ENCODE data around the gene SNED1. TPM values are rescaled to one million over a fixed set of nuclear protein-coding genes. Genes with fewer than 3 reads are reported as not detected.
A peak's percentile ranks its signal among the peaks of the same experiment; 100 is the strongest.

The SNED1 gene
- total RNA-seq, 1 experiment from 2014 or later: 3.2 TPM

DNA sequence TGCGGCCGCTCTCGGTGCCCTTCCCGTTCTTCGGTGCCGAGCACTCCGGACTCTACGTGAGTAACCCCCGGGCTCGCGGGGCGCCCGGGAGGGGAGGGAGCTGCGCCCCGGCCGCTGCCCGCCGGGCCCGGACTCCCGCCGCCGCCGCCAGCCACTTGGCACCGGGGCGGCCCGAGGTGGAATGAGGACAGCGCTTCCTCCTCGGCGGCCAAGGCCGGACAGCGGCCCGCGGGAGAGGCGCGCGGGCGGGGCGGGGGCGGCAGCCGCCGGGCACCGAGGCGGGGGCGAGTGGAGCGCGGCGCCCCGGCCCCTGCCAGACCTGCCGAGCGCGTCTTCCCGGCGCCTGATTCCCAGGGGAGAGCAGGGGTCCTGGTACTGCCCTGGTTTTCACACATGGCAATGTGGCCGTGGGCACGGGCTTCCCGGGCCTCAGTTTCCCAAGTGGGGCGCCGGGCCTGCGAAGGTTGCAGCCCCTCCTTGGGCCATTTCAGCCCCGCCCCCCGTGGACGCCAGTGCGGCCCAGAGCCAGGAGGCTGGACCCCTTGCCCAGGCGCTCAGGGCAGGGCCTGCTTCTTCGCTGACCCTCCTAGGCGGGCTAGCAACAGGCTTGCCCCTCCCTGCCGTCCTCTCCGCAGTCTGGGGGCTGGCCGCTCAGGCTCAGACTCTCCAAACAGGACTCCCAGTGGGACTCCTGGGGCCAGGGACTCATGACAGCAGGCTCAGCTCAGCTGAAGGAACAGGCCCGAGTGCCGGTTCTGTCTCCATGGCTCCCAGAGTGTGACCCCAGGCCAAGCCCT, 775 bp downstream of the SNED1 start:
- H3K9me3 Mint-ChIP-seq: peaks cover 12% of the 10 kb centered on the region
- H3K4me3 Mint-ChIP-seq: peak overlapping the region; percentile 56
- ChIA-PET POLR2A (no interaction called here), CTCF (interaction anchor here (1.0 to 3.1 kb wide), 4 partner anchors 11 to 84 kb away, joined by 4 to 16 read pairs (median 6); no protein-coding TSS in a partner anchor)
- ATAC-seq (peak; percentile 2; the same call in 1 of the 2 replicates), DNase-seq (ENCODE audit: low spot score) (no peak)
- H3K27ac Mint-ChIP-seq: no peak overlapping the region
- no peak for TF ChIP-seq CBFB (CRISPR knock-in tag; IDR thresholded peaks at IDR 0.05; ENCODE audit: low read depth)
- TF ChIP-seq NFATC4 (CRISPR knock-in tag; IDR thresholded peaks at IDR 0.05): no peak
- TF ChIP-seq SOX15 (CRISPR knock-in tag; IDR thresholded peaks at IDR 0.05): no peak
- TF ChIP-seq ZNF263 (CRISPR knock-in tag; IDR thresholded peaks at IDR 0.05; ENCODE audit: low read depth): no peak
- no peak for TF ChIP-seq ZNF232 (CRISPR knock-in tag; IDR thresholded peaks at IDR 0.05)
- TF ChIP-seq HMGXB4 (CRISPR knock-in tag; IDR thresholded peaks at IDR 0.05): 0 out of 2 replicates have a peak, but pooled peaks have one; percentile 8
- TF ChIP-seq GABPB1 (CRISPR knock-in tag; IDR thresholded peaks at IDR 0.05): no peak
- no peaks in the 10 kb centered on the region for H3K4me1 Mint-ChIP-seq
- H3K27me3 Mint-ChIP-seq (ENCODE audit: low read depth): peaks cover 45% of the 10 kb centered on the region
- peaks cover 12% of the 10 kb centered on the region for H3K36me3 Mint-ChIP-seq

DNA sequence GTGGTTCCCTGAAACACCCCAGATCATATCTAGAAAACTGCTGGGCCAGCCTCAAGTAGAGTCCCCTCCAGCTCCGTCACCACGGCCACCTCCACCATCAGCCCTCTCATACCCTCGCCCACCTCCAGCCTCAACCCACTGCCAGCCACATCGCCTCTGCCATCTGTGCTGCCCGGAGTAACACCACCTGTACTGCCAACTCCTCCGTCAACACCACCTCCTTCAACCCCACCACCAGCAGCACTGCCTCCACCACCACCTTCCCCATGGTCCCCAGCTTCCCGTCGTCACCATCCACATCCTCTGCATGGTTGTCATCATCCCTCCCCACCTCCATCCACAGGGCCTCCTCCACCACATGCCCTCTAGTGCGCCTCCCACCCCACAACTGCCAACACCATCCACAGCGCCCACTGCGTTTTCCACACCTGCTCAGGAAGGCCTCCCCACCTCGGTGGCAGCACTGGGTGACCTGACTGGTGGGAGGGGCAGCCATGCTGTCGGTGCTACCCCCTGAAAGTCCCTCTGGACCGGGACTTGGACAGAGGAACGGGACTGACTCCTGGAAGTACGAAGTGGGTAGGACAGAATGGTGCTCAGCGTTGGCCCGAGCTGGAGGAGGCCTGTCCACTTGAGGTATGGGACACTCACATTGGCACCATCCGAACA, 1.6 kb downstream of the SNED1 start:
- Mint-ChIP-seq H3K36me3 (peaks cover 14% of the 10 kb centered on the region), H3K4me3 (peak overlapping the region; percentile 56), H3K27me3 (ENCODE audit: low read depth) (peaks cover 45% of the 10 kb centered on the region), H3K27ac (no peak overlapping the region), H3K4me1 (no peaks in the 10 kb centered on the region), H3K9me3 (peaks cover 17% of the 10 kb centered on the region)
- POLR2A ChIA-PET: no interaction called here
- ATAC-seq: no peak
- TF ChIP-seq NFE2L1 (CRISPR knock-in tag; IDR thresholded peaks at IDR 0.05): 0 out of 2 replicates have a peak, but pooled peaks have one; percentile 14
- no peak for TF ChIP-seq ELF4 (CRISPR knock-in tag; IDR thresholded peaks at IDR 0.05; ENCODE audit: low read depth)
- CTCF ChIA-PET: interaction anchor here (1.0 to 3.1 kb wide), 3 partner anchors 16 to 85 kb away, joined by 3 to 16 read pairs (median 4); no protein-coding TSS in a partner anchor
- no peak for DNase-seq (ENCODE audit: low spot score)

DNA sequence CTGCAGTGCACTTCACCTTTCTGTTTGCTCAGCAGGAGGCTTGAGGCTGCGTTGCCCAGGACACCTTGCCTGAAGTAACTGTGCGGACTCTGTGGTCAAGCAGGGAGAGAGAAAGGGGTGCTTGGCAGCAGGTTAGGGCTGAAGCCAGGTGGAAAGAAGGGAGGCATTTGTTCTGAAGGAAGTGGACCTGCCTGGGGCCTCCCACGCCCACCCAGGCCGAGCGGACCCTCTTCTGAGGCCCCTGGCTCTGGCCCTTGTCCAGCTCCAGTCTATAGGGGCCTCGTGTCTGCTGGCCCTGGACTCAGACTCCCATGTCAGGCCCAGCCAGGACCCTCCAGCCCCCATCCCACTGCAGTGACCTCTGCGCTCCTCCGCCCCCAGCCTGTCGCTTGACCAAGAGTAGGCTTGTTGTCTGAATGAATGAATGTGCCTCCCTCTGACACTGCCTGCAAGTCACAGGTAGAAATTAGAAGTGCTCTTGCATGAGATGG, 2.5 kb downstream of the SNED1 start:
- TF ChIP-seq NR1H2 (CRISPR knock-in tag; IDR thresholded peaks at IDR 0.05) (no peak), RORB (CRISPR knock-in tag; IDR thresholded peaks at IDR 0.05) (no peak), ZMAT4 (CRISPR knock-in tag; IDR thresholded peaks at IDR 0.05) (no peak), JAZF1 (CRISPR knock-in tag; IDR thresholded peaks at IDR 0.05) (no peak), JUN (CRISPR knock-in tag; IDR thresholded peaks at IDR 0.05) (no peak)
- ATAC-seq (no peak), DNase-seq (ENCODE audit: low spot score) (no peak)
- Mint-ChIP-seq H3K4me3 (no peak overlapping the region; the same call in 1 of the 2 replicates), H3K27ac (no peak overlapping the region; the same call in 1 of the 2 replicates), H3K9me3 (peaks cover 24% of the 10 kb centered on the region), H3K36me3 (peaks cover 21% of the 10 kb centered on the region), H3K27me3 (ENCODE audit: low read depth) (peaks cover 52% of the 10 kb centered on the region), H3K4me1 (no peaks in the 10 kb centered on the region)
- CTCF ChIA-PET: interaction anchor here (1.0 to 3.1 kb wide), 4 partner anchors 9 to 86 kb away, joined by 3 to 16 read pairs (median 3); no protein-coding TSS in a partner anchor
- POLR2A ChIA-PET: no interaction called here

DNA sequence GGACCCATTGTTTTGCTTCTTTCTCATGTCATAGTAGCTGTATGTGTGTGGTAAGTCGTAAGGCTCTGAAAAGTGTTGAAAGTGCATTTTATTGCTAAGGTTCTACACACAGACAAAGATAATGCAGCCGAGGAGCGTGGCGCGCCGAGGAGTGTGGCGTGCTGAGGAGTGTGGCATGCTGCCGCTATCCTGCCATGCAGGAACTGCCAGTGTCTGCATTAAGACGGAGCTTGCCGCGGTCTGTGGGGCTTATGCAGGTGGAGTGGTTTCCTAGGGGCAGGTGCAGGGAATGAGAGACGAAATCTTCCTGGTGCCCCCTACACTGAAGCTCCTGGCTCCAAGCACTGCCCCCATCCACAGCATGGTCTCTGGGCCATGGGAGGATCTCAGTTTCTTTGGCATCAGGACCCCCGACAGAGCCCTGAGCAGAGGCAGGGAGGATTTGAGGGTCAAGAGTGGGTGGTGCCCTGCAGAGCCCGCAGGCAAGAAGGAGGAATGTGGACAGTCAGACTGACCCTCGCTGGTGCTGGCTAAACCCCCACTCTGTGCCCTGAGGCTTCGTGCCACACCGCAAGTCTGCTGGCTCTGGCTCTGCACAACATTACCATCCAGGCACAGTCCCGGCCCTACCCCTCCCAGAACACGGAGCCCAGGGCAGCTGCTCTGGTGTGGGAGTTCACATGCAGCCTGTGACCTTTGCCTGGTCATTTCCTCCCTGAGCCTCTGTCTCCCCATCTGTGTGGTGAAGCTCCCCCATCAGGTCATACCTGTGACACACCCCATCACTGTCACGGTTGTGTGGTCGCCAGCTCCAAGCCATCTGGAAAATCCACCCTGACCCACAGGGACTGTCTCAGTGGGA, 3.2 kb downstream of the SNED1 start:
- ChIA-PET CTCF (interaction anchor here (0.6 to 3.1 kb wide), 5 partner anchors 8 to 87 kb away, joined by 3 to 16 read pairs (median 4); no protein-coding TSS in a partner anchor), POLR2A (no interaction called here)
- Mint-ChIP-seq H3K27ac (no peak overlapping the region), H3K9me3 (peaks cover 32% of the 10 kb centered on the region), H3K4me3 (no peak overlapping the region; the same call in 1 of the 2 replicates), H3K36me3 (peaks cover 28% of the 10 kb centered on the region), H3K4me1 (no peaks in the 10 kb centered on the region), H3K27me3 (ENCODE audit: low read depth) (peaks cover 54% of the 10 kb centered on the region)
- DNase-seq (ENCODE audit: low spot score) (no peak), ATAC-seq (no peak)
- no peak for TF ChIP-seq SMAD3 (CRISPR knock-in tag; IDR thresholded peaks at IDR 0.05; ENCODE audit: borderline replicate concordance)
- no peak for TF ChIP-seq FOXJ3 (CRISPR knock-in tag; IDR thresholded peaks at IDR 0.05; ENCODE audit: borderline replicate concordance)
- TF ChIP-seq SOX15 (CRISPR knock-in tag; IDR thresholded peaks at IDR 0.05): no peak
- no peak for TF ChIP-seq EMX1 (CRISPR knock-in tag; IDR thresholded peaks at IDR 0.05)
- TF ChIP-seq RORB (CRISPR knock-in tag; IDR thresholded peaks at IDR 0.05): no peak
- no peak for TF ChIP-seq MXD4 (CRISPR knock-in tag; IDR thresholded peaks at IDR 0.05; ENCODE audit: borderline replicate concordance)
